ENCODE data around the gene UBAP1L.

GRCh38 chr15:65071381-65071811, 43.6 kb downstream of the UBAP1L start:
- no peak for TF ChIP-seq CTCF (IDR thresholded peaks at IDR 0.05; ENCODE audit: borderline replicate concordance, extremely low read depth, low read length, poor library complexity, severe bottlenecking)
- no peak for TF ChIP-seq EZH2 (IDR thresholded peaks at IDR 0.05; ENCODE audit: borderline replicate concordance, low read depth, low read length, severe bottlenecking)
